Activated gamma-delta T cell treated with anti-CD3 and anti-CD28 coated beads, Interleukin-2, amount 50 U/mL, for 16 hours (primary cell): ENCODE data around the gene TMC4.
"Not testable (repeated sequence)": the region's sequence is repeated elsewhere in the genome, so short reads cannot be mapped to it uniquely, and the experiment has no call there.

Source experiments
- DNase-seq: peaks from one replicate; pipeline ENCODE4 v3.0.0-alpha.2; 2020; ENCODE audit warnings: low read depth

The TMC4 gene

GRCh38 chr19:54203151-54203611 is 30.2 kb upstream of the TMC4 start:
- no peak for DNase-seq

GRCh38 chr19:54201980-54202379 is 29.0 kb upstream of the TMC4 start:
- DNase-seq: no peak

- no peak for DNase-seq
Observed at GRCh38 chr19:54201172-54201701, 28.3 kb upstream of the TMC4 start.

- no peak for DNase-seq
Observed at GRCh38 chr19:54199401-54199800, 26.4 kb upstream of the TMC4 start.

GRCh38 chr19:54197121-54197520 is 24.2 kb upstream of the TMC4 start:
- no peak for DNase-seq

GRCh38 chr19:54196536-54196935 is 23.6 kb upstream of the TMC4 start:
- DNase-seq: no peak

GRCh38 chr19:54194463-54194862 is 21.5 kb upstream of the TMC4 start:
- DNase-seq: not testable (repeated sequence)

GRCh38 chr19:54193011-54193410 is 20.1 kb upstream of the TMC4 start:
- DNase-seq: no peak

- no peak for DNase-seq
Observed at GRCh38 chr19:54191811-54192453, 19.0 kb upstream of the TMC4 start.

- DNase-seq: peak; percentile 77
Observed at GRCh38 chr19:54191011-54191810, 18.3 kb upstream of the TMC4 start, which contains the start of gene TSEN34. TSEN34 (plus strand) TSS chr19:54191308; CDS start chr19:54191365, 57 bp downstream.

- peak; percentile 100 for DNase-seq
Observed at GRCh38 chr19:54190503-54191010, 17.6 kb upstream of the TMC4 start.

- DNase-seq: peak; percentile 100
Observed at GRCh38 chr19:54189735-54190502, 17.0 kb upstream of the TMC4 start.

GRCh38 chr19:54189145-54189734 is 16.3 kb upstream of the TMC4 start, which contains the start of gene MBOAT7:
MBOAT7 (minus strand) TSS chr19:54189580; CDS start chr19:54188508, 1,072 bp downstream.
- no peak for DNase-seq

- no peak for DNase-seq
Observed at GRCh38 chr19:54188215-54188871, 15.4 kb upstream of the TMC4 start.

- DNase-seq: no peak
Observed at GRCh38 chr19:54186934-54187381, 14.0 kb upstream of the TMC4 start.

GRCh38 chr19:54186351-54186750 is 13.4 kb upstream of the TMC4 start:
- no peak for DNase-seq

- DNase-seq: no peak
Observed at GRCh38 chr19:54183431-54183830, 10.5 kb upstream of the TMC4 start.

GRCh38 chr19:54181894-54182293 is 8.9 kb upstream of the TMC4 start:
- DNase-seq: not testable (repeated sequence)

- DNase-seq: no peak
Observed at GRCh38 chr19:54180691-54181091, 7.7 kb upstream of the TMC4 start.

GRCh38 chr19:54179921-54180461 is 7.0 kb upstream of the TMC4 start:
- DNase-seq: no peak
